HL-60 (cell line): ENCODE measurements around the gene DCN.

Experiments used
- DNase-seq, 2 experiments: peaks; one replicate each; pipeline ENCODE4 v3.0.0-alpha.2; 2010 to 2020; ENCODE audit warnings: low read depth in 1 of 2, low spot score in 1 of 2
- H3K27ac ChIP-seq: fragments of 250-450 bp; sonication (Bioruptor Pico); replicated peaks from 2 replicates; pipeline ENCODE4 v1.5.1; 2020; ENCODE audit warnings: mild to moderate bottlenecking, moderate library complexity
- H3K27me3 ChIP-seq: fragments of 250-450 bp; sonication (Bioruptor Pico); 2 replicates; pipeline ENCODE4 v1.5.1; 2021; ENCODE audit warnings: mild to moderate bottlenecking, moderate library complexity; ENCODE audit not compliant: insufficient read depth, poor library complexity, severe bottlenecking
- H3K4me3 ChIP-seq: replicated peaks from 2 replicates; pipeline ENCODE4 v1.5.1; 2011; ENCODE audit warnings: mild to moderate bottlenecking, control low read depth, low read length; ENCODE audit not compliant: insufficient read depth
- CTCF ChIP-seq: IDR thresholded peaks from one replicate; pipeline ENCODE4 v1.5.1; 2011; ENCODE audit warnings: low read length, control low read depth, inconsistent platforms; ENCODE audit not compliant: insufficient read depth
- GABPA ChIP-seq: IDR thresholded peaks from 2 replicates; pipeline ENCODE4 v1.6.1; 2012; ENCODE audit warnings: low read depth
- POLR2AphosphoS5 ChIP-seq: IDR thresholded peaks from 2 replicates; pipeline ENCODE4 v1.6.1; 2012; ENCODE audit warnings: low read depth
- REST ChIP-seq: IDR thresholded peaks from 2 replicates; pipeline ENCODE4 v1.6.1; 2012; ENCODE audit warnings: low read depth; ENCODE audit not compliant: insufficient replicate concordance
- SPI1 ChIP-seq: IDR thresholded peaks from 2 replicates; pipeline ENCODE4 v1.6.1; 2012; ENCODE audit warnings: low read depth, mild to moderate bottlenecking, borderline replicate concordance

Gene DCN

GRCh38 chr12:91222746-91223145 is 40.1 kb upstream of the DCN start:
- TF ChIP-seq CTCF (no peak), REST (no peak), GABPA (no peak), SPI1 (no peak), POLR2AphosphoS5 (no peak)
- DNase-seq, result no peak

GRCh38 chr12:91219919-91220318 is 37.3 kb upstream of the DCN start:
- Histone ChIP-seq H3K4me3 (no peak overlapping the region), H3K27me3 (no peaks in the 10 kb centered on the region), H3K27ac (no peak overlapping the region)
- TF ChIP-seq SPI1, result no peak
- TF ChIP-seq CTCF, result no peak
- DNase-seq, result no peak

More at GRCh38 chr12:91222746-91223145, 40.1 kb upstream of the DCN start:
- Histone ChIP-seq H3K27me3 (no peaks in the 10 kb centered on the region), H3K27ac (no peak overlapping the region), H3K4me3 (no peak overlapping the region)

GRCh38 chr12:91219511-91219910 is 36.9 kb upstream of the DCN start:
- DNase-seq, result no peak
- no peak overlapping the region for H3K4me3 ChIP-seq
- TF ChIP-seq CTCF, result no peak
- no peaks in the 10 kb centered on the region for H3K27me3 ChIP-seq
- H3K27ac ChIP-seq, result no peak overlapping the region

GRCh38 chr12:91216871-91217270 is 34.3 kb upstream of the DCN start:
- DNase-seq, result no peak
- Histone ChIP-seq H3K27ac (no peak overlapping the region), H3K27me3 (no peaks in the 10 kb centered on the region), H3K4me3 (no peak overlapping the region)
- TF ChIP-seq POLR2AphosphoS5, result no peak
- no peak for TF ChIP-seq GABPA
- TF ChIP-seq CTCF, result no peak
- TF ChIP-seq SPI1, result no peak
- TF ChIP-seq REST, result no peak
